Endodermal cell (in vitro differentiated cells): ENCODE measurements around the gene PPARG. TPM values are rescaled to one million over a fixed set of nuclear protein-coding genes. Genes with fewer than 3 reads are reported as not detected.

Source experiments
- DNase-seq: peaks from one replicate; pipeline ENCODE4 v3.0.0-alpha.2; 2017
- H3K27ac ChIP-seq: 2 replicates; pipeline ENCODE4 v1.5.1; 2013; ENCODE audit warnings: mild to moderate bottlenecking, low read depth, low read length, moderate library complexity
- H3K27me3 ChIP-seq: 2 replicates; pipeline ENCODE4 v1.6.1; 2013; ENCODE audit warnings: mild to moderate bottlenecking, low read length, moderate library complexity; ENCODE audit not compliant: insufficient read depth, control insufficient read depth, poor library complexity, severe bottlenecking
- H3K36me3 ChIP-seq: 2 replicates; pipeline ENCODE4 v1.7.0; 2013; ENCODE audit warnings: mild to moderate bottlenecking, low read length, moderate library complexity; ENCODE audit not compliant: control insufficient read depth, insufficient read depth
- H3K4me1 ChIP-seq: one replicate; pipeline ENCODE4 v1.7.0; 2013; ENCODE audit warnings: low read length; ENCODE audit not compliant: control insufficient read depth, insufficient read depth
- H3K4me3 ChIP-seq: 2 replicates; pipeline ENCODE4 v1.5.1; 2013; ENCODE audit warnings: mild to moderate bottlenecking, low read length, moderate library complexity
- H3K9ac ChIP-seq: 2 replicates; pipeline ENCODE4 v1.6.1; 2013; ENCODE audit warnings: mild to moderate bottlenecking, low read length, moderate library complexity; ENCODE audit not compliant: poor library complexity, severe bottlenecking; ENCODE audit errors: extremely low read depth
- H3K9me3 ChIP-seq: 2 replicates; pipeline ENCODE4 v1.6.1; 2013; ENCODE audit warnings: mild to moderate bottlenecking, low read length, moderate library complexity; ENCODE audit not compliant: control insufficient read depth
- H3K27ac Mint-ChIP-seq: 2 replicates; pipeline ENCODE4 v1.8.0; 2020; ENCODE audit warnings: mixed read lengths
- H3K27me3 Mint-ChIP-seq: 2 replicates; pipeline ENCODE4 v1.8.0; 2021; ENCODE audit warnings: mild to moderate bottlenecking, mixed read lengths; ENCODE audit not compliant: insufficient read depth
- H3K36me3 Mint-ChIP-seq: 2 replicates; pipeline ENCODE4 v1.8.0; 2020; ENCODE audit warnings: low read depth, mixed read lengths
- H3K4me1 Mint-ChIP-seq: 2 replicates; pipeline ENCODE4 v1.8.0; 2020; ENCODE audit warnings: mixed read lengths
- H3K4me3 Mint-ChIP-seq: 2 replicates; pipeline ENCODE4 v1.8.0; 2020; ENCODE audit warnings: mild to moderate bottlenecking, moderate library complexity, mixed read lengths
- H3K9me3 Mint-ChIP-seq: 2 replicates; pipeline ENCODE4 v1.8.0; 2020; ENCODE audit warnings: mild to moderate bottlenecking, mixed read lengths
- WGBS, 2 experiments: methylation state at CpG; one replicate each; pipeline versions ENCODE4 v1.1.5 to v1.1.7; 2013; ENCODE audit warnings: missing lambda C conversion rate in 2 of 2, mixed read lengths in 1 of 2; ENCODE audit not compliant: insufficient coverage in 1 of 2, insufficient read length in 1 of 2; 5-methylcytosine and 5-hydroxymethylcytosine counted together
- total RNA-seq, 2 donors: library from RNA; stranded (reverse); fragmentation: NEBNext Ultra II Directional in 1 of 2; extraction: Animal tissue kit (Norgen Biotek cat#: 25700) in 1 of 2; gene quantifications; 2 replicates in 1 of 2; 3 replicates in 1 of 2; pipeline ENCODE4 v1.2.1, GENCODE V29; 2021
- TF ChIP-seq, protein P1 (sequence below): fragments of 200-600 bp; sonication (generic); conservative IDR thresholded peaks from 2 replicates; pipeline ENCODE4 v1.5.0; 2021; ENCODE audit warnings: antibody characterized with exemption, mild to moderate bottlenecking

Gene PPARG
- total RNA-seq, 2 donors from 2014 or later: 3.8 to 4.5 TPM

DNA sequence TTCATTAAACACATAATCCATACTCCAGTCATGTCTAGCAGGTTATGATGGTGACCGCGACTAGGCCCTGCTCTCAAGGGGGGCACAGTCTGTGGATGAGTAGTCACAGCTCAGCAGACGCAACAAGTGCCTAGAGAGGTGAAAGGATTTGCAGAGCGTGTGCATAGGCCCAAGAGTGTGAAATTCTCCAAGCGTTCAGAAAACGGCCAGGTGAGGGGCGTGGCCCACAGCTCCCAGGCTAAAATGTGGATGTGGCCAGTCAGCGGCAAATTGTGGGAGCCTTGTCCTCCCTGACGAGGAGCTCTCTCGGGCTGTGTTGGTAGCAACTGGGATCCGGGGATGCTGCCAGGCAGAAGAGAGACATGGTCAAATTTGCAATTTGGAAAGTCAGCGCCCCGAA lies 149.0 kb downstream of the PPARG start:
- 88 to 92% methylated on average over 9 to 13 of the region's 13 CpGs for WGBS, 2 experiments
- H3K27me3 ChIP-seq: peaks cover 98% of the 10 kb centered on the region
- Mint-ChIP-seq H3K4me3 (no peak overlapping the region), H3K27ac (no peak overlapping the region), H3K9me3 (no peaks in the 10 kb centered on the region), H3K36me3 (no peaks in the 10 kb centered on the region), H3K4me1 (no peaks in the 10 kb centered on the region), H3K27me3 (peaks cover 89% of the 10 kb centered on the region)
- no peak overlapping the region for H3K9ac ChIP-seq
- no peaks in the 10 kb centered on the region for H3K36me3 ChIP-seq
- TF ChIP-seq, protein P1, sequence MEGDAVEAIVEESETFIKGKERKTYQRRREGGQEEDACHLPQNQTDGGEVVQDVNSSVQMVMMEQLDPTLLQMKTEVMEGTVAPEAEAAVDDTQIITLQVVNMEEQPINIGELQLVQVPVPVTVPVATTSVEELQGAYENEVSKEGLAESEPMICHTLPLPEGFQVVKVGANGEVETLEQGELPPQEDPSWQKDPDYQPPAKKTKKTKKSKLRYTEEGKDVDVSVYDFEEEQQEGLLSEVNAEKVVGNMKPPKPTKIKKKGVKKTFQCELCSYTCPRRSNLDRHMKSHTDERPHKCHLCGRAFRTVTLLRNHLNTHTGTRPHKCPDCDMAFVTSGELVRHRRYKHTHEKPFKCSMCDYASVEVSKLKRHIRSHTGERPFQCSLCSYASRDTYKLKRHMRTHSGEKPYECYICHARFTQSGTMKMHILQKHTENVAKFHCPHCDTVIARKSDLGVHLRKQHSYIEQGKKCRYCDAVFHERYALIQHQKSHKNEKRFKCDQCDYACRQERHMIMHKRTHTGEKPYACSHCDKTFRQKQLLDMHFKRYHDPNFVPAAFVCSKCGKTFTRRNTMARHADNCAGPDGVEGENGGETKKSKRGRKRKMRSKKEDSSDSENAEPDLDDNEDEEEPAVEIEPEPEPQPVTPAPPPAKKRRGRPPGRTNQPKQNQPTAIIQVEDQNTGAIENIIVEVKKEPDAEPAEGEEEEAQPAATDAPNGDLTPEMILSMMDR: no peak
- DNase-seq: peak; percentile 48
- no peaks in the 10 kb centered on the region for H3K4me1 ChIP-seq
- no peak overlapping the region for H3K27ac ChIP-seq
- no peak overlapping the region for H3K4me3 ChIP-seq
- H3K9me3 ChIP-seq: no peaks in the 10 kb centered on the region

DNA sequence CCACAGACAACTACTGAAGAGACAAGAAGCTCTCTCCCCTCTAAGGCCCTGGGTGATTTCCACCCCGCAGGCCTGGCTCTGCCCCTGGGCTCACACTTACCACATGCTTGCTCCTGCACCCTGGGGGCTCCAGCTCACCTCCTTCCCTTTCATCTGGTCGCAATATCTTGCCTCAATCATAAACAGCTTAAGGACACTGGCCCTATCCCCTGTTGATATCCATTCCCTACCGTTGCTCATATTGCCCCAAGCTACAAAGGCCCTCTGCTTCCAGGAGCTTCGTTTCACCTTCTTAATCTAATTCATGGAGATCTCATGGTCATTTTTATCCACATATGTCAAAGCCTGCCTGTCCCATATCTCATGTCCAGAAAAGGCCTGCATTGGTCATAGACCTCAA lies 149.4 kb downstream of the PPARG start:
- Histone ChIP-seq H3K9ac (no peak overlapping the region), H3K4me3 (no peak overlapping the region), H3K27me3 (peaks cover 98% of the 10 kb centered on the region), H3K27ac (no peak overlapping the region), H3K36me3 (no peaks in the 10 kb centered on the region), H3K4me1 (no peaks in the 10 kb centered on the region), H3K9me3 (no peaks in the 10 kb centered on the region)
- 94 to 95% methylated on average over 4 of the region's 4 CpGs for WGBS, 2 experiments
- TF ChIP-seq, protein P1: no peak
- Mint-ChIP-seq H3K27me3 (peaks cover 90% of the 10 kb centered on the region), H3K4me3 (no peak overlapping the region), H3K27ac (no peak overlapping the region), H3K36me3 (no peaks in the 10 kb centered on the region), H3K9me3 (no peaks in the 10 kb centered on the region), H3K4me1 (no peaks in the 10 kb centered on the region)
- peak; percentile 28 for DNase-seq

DNA sequence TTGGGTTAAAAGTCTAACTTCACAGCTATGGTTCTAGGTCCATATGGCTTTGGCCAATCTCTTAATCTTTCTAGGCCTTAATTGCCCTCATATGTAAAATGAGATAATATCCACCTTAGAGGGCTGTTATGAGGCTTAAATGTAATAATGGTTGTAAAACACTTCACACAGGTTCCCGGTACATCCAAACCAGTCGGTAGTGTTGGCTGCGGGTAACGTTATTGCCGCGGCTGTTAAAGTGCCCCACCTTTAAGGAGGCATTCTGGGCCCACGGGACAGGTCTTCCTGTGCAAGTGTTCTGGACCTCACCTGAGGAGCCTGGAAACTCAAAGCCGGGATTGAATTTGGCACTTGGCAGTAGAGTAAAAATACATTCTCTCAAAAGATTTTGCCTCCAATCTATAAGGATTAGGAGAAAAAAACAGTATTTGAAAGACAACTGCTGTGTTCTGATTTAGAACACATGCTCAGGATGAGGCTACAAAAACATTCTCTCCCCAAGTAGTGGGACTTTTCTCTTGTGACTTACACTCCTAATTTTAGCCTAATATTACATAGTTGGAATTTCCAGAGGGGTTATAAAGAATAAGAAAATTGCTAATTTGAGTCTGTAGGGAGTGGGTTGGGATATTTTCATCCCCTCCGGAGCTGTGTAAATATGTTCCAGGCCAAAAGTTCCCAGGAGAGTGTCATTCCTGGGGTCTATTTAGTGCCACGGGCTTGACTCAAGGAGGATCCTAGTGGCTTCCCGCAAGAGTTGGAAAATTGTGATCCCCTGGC lies 150.5 kb downstream of the PPARG start:
- Histone ChIP-seq H3K27me3 (peaks cover 98% of the 10 kb centered on the region), H3K4me1 (no peaks in the 10 kb centered on the region), H3K9ac (no peak overlapping the region), H3K27ac (no peak overlapping the region), H3K9me3 (no peaks in the 10 kb centered on the region), H3K36me3 (no peaks in the 10 kb centered on the region), H3K4me3 (no peak overlapping the region)
- H3K27me3 Mint-ChIP-seq: peaks cover 94% of the 10 kb centered on the region
- no peak overlapping the region for H3K4me3 Mint-ChIP-seq
- TF ChIP-seq, protein P1: no peak
- no peak overlapping the region for H3K27ac Mint-ChIP-seq
- DNase-seq: peak; percentile 22
- no peaks in the 10 kb centered on the region for H3K9me3 Mint-ChIP-seq
- 86 to 90% methylated on average over 11 of the region's 11 CpGs for WGBS, 2 experiments
- peaks cover under 1% of the 10 kb centered on the region for H3K4me1 Mint-ChIP-seq
- no peaks in the 10 kb centered on the region for H3K36me3 Mint-ChIP-seq
